OCI-LY7 (cell line): ENCODE results near the gene NDUFV2.

Source experiments
- EZH2phosphoT487 ChIP-seq: fragments of 200-600 bp; sonication (generic); IDR thresholded peaks from 2 replicates; pipeline ENCODE4 v1.6.1; 2018; ENCODE audit warnings: low read depth, borderline replicate concordance, mild to moderate bottlenecking, mixed run types, antibody characterized with exemption, low read length, moderate library complexity, mixed read lengths
- TF ChIP-seq, protein P1 (sequence below): fragments of 200-600 bp; sonication (generic); conservative IDR thresholded peaks from 2 replicates; pipeline ENCODE4 v1.5.1; 2014; ENCODE audit warnings: mild to moderate bottlenecking, antibody characterized with exemption, low read length, moderate library complexity, mixed read lengths

- TF ChIP-seq, protein P1, sequence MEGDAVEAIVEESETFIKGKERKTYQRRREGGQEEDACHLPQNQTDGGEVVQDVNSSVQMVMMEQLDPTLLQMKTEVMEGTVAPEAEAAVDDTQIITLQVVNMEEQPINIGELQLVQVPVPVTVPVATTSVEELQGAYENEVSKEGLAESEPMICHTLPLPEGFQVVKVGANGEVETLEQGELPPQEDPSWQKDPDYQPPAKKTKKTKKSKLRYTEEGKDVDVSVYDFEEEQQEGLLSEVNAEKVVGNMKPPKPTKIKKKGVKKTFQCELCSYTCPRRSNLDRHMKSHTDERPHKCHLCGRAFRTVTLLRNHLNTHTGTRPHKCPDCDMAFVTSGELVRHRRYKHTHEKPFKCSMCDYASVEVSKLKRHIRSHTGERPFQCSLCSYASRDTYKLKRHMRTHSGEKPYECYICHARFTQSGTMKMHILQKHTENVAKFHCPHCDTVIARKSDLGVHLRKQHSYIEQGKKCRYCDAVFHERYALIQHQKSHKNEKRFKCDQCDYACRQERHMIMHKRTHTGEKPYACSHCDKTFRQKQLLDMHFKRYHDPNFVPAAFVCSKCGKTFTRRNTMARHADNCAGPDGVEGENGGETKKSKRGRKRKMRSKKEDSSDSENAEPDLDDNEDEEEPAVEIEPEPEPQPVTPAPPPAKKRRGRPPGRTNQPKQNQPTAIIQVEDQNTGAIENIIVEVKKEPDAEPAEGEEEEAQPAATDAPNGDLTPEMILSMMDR, result no peak
- TF ChIP-seq EZH2phosphoT487, result no peak
Observed at GRCh38 chr18:9133225-9133624, 30.7 kb downstream of the NDUFV2 start.
